DOHH2 (cell line): ENCODE measurements around the gene ALK.

ENCODE experiments used
- H3F3A ChIP-seq: fragments of 200-600 bp; sonication (generic), shearing (Covaris generic); 2 replicates; pipeline ENCODE4 v1.6.0; 2016; ENCODE audit warnings: antibody characterized with exemption, mild to moderate bottlenecking; ENCODE audit not compliant: control insufficient read depth, insufficient read depth
- H3K27ac ChIP-seq: fragments of 200-600 bp; sonication (generic); 2 replicates; pipeline ENCODE4 v1.5.1; 2014; ENCODE audit warnings: low read depth, mild to moderate bottlenecking, low read length, moderate library complexity
- H3K27me3 ChIP-seq: fragments of 200-600 bp; sonication (generic); 2 replicates; pipeline ENCODE4 v1.6.1; 2014; ENCODE audit warnings: mild to moderate bottlenecking, low read length, mixed read lengths; ENCODE audit not compliant: control insufficient read depth
- H3K36me3 ChIP-seq: fragments of 200-600 bp; sonication (generic); 2 replicates; pipeline ENCODE4 v1.6.1; 2014; ENCODE audit warnings: mild to moderate bottlenecking, low read length, moderate library complexity, mixed read lengths; ENCODE audit not compliant: control insufficient read depth
- H3K4me1 ChIP-seq: fragments of 200-600 bp; sonication (generic); 2 replicates; pipeline ENCODE4 v1.6.1; 2014; ENCODE audit warnings: mild to moderate bottlenecking, low read length, mixed read lengths; ENCODE audit not compliant: control insufficient read depth
- H3K4me2 ChIP-seq: fragments of 200-600 bp; sonication (generic); 2 replicates; pipeline ENCODE4 v1.6.0; 2014; ENCODE audit warnings: mild to moderate bottlenecking, low read length, moderate library complexity
- H3K4me3 ChIP-seq: fragments of 200-600 bp; sonication (generic); 2 replicates; pipeline ENCODE4 v1.5.1; 2014; ENCODE audit warnings: mild to moderate bottlenecking, low read length, mixed read lengths
- H3K79me2 ChIP-seq: fragments of 200-600 bp; sonication (generic); 2 replicates; pipeline ENCODE4 v1.6.1; 2014; ENCODE audit warnings: mild to moderate bottlenecking, low read length, mixed read lengths; ENCODE audit not compliant: control insufficient read depth
- H3K9me2 ChIP-seq: fragments of 200-600 bp; sonication (generic); replicated peaks from 2 replicates; pipeline ENCODE4 v1.6.1; 2014; ENCODE audit warnings: mild to moderate bottlenecking, low read length, mixed read lengths; ENCODE audit not compliant: control insufficient read depth
- H3K9me3 ChIP-seq: fragments of 200-600 bp; sonication (generic); 2 replicates; pipeline ENCODE4 v1.6.1; 2014; ENCODE audit warnings: antibody characterized with exemption, low read length, mixed read lengths; ENCODE audit not compliant: control insufficient read depth, insufficient read depth
- H4K20me1 ChIP-seq: fragments of 200-600 bp; sonication (generic); 2 replicates; pipeline ENCODE4 v1.6.0; 2014; ENCODE audit warnings: low read depth, mild to moderate bottlenecking, antibody characterized with exemption, low read length, moderate library complexity; ENCODE audit not compliant: control insufficient read depth, insufficient read depth
- EZH2phosphoT487 ChIP-seq: fragments of 200-600 bp; sonication (generic); IDR thresholded peaks from 2 replicates; pipeline ENCODE4 v1.6.1; 2017; ENCODE audit warnings: borderline replicate concordance, mild to moderate bottlenecking, antibody characterized with exemption, low read length, moderate library complexity, mixed read lengths
- TF ChIP-seq, protein P1 (sequence below): fragments of 200-600 bp; sonication (generic); IDR thresholded peaks from one replicate; pipeline ENCODE4 v1.5.1; 2014; ENCODE audit warnings: antibody characterized with exemption, mild to moderate bottlenecking, low read depth, low read length; ENCODE audit not compliant: poor library complexity, severe bottlenecking

ALK gene

DNA sequence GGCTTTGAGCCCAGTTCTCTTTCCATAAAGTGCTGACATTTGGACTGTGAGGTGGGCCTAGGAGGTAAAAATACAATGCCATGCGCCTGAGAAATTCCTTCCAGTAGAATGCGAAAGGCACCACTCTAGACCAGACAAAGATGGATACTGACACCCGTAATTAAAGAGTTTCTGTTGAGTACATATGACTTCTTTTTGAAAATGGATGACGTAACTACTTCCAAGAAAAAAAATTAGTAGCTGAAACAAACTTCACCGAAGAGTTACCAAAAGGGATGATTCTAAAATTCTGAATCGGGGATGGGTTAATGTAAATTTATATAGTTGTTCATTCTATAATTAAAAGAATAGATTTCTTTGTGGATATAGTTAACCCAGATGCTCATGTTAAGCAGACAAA lies 146.8 kb downstream of the ALK start:
- Histone ChIP-seq H3K9me3 (no peaks in the 10 kb centered on the region), H3K4me1 (no peaks in the 10 kb centered on the region), H3K27me3 (no peaks in the 10 kb centered on the region), H3K79me2 (no peaks in the 10 kb centered on the region), H3K36me3 (no peaks in the 10 kb centered on the region), H3K4me3 (no peak overlapping the region), H3K9me2 (no peaks in the 10 kb centered on the region), H3F3A (no peaks in the 10 kb centered on the region), H3K27ac (no peak overlapping the region), H3K4me2 (no peak overlapping the region), H4K20me1 (no peaks in the 10 kb centered on the region)
- no peak for TF ChIP-seq EZH2phosphoT487
- TF ChIP-seq, protein P1, sequence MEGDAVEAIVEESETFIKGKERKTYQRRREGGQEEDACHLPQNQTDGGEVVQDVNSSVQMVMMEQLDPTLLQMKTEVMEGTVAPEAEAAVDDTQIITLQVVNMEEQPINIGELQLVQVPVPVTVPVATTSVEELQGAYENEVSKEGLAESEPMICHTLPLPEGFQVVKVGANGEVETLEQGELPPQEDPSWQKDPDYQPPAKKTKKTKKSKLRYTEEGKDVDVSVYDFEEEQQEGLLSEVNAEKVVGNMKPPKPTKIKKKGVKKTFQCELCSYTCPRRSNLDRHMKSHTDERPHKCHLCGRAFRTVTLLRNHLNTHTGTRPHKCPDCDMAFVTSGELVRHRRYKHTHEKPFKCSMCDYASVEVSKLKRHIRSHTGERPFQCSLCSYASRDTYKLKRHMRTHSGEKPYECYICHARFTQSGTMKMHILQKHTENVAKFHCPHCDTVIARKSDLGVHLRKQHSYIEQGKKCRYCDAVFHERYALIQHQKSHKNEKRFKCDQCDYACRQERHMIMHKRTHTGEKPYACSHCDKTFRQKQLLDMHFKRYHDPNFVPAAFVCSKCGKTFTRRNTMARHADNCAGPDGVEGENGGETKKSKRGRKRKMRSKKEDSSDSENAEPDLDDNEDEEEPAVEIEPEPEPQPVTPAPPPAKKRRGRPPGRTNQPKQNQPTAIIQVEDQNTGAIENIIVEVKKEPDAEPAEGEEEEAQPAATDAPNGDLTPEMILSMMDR, result no peak

DNA sequence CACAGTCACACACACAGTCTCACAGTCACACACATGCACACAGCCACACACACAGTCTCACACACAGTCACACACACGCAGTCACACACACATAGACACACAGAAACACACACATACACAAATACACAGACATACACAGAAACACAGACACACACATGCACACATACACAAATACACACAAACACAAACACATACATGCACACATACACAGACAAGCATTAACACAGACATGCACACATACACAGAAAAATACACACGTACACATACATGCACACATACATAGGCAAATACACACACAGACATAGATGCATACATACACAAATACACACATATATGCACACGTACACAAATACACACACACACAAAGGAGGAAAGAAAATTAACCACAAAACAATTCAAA lies 150.5 kb downstream of the ALK start:
- Histone ChIP-seq H3K27me3 (no peaks in the 10 kb centered on the region), H3F3A (no peaks in the 10 kb centered on the region)

DNA sequence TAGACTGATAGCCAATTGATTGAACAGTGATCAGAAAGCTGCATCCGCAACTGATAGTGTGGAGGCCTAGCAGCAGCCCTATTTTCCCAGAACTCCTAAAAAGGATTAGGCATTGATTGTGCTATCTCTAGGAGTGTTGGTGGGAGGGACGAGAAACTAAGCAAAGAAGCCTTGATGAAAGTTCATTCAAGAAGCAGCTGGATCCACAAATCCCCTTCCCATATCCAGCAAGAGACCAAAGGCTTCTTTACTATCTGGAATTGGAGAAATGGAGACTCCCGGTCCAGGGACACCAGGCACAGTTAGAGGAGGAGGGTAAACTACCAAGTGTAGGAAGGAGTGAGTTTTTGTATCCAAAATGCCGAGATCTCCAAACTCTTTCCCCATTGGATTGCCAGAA lies 151.5 kb downstream of the ALK start:
- Histone ChIP-seq H3K9me3 (no peaks in the 10 kb centered on the region), H3K36me3 (no peaks in the 10 kb centered on the region), H3F3A (no peaks in the 10 kb centered on the region), H3K79me2 (no peaks in the 10 kb centered on the region), H4K20me1 (no peaks in the 10 kb centered on the region), H3K9me2 (no peaks in the 10 kb centered on the region), H3K4me3 (no peak overlapping the region), H3K4me1 (no peaks in the 10 kb centered on the region), H3K4me2 (no peak overlapping the region), H3K27ac (no peak overlapping the region), H3K27me3 (no peaks in the 10 kb centered on the region)
- no peak for TF ChIP-seq EZH2phosphoT487
- TF ChIP-seq, protein P1, result no peak

More for the DNA sequence above, 150.5 kb downstream of the ALK start:
- Histone ChIP-seq H3K9me3 (no peaks in the 10 kb centered on the region), H3K27ac (no peak overlapping the region), H3K4me2 (no peak overlapping the region), H3K36me3 (no peaks in the 10 kb centered on the region), H3K79me2 (no peaks in the 10 kb centered on the region), H4K20me1 (no peaks in the 10 kb centered on the region), H3K9me2 (no peaks in the 10 kb centered on the region), H3K4me1 (no peaks in the 10 kb centered on the region), H3K4me3 (no peak overlapping the region)
- TF ChIP-seq, protein P1, result no peak
- TF ChIP-seq EZH2phosphoT487, result no peak
